HG03280 (cell line): ENCODE measurements around the gene DNASE1L3.
"Not testable (repeated sequence)": the region's sequence is repeated elsewhere in the genome, so short reads cannot be mapped to it uniquely, and the experiment has no call there.

Experiments
- ATAC-seq: cut with Tn5 transposase; IDR thresholded peaks from one replicate; pipeline ENCODE4 v1.9.1; 2021; ENCODE audit warnings: mild to moderate bottlenecking, moderate library complexity; ENCODE audit not compliant: unreplicated experiment

DNASE1L3 gene

GRCh38 chr3:58236527-58237237, 25.9 kb upstream of the DNASE1L3 start:
- ATAC-seq: no peak

DNA sequence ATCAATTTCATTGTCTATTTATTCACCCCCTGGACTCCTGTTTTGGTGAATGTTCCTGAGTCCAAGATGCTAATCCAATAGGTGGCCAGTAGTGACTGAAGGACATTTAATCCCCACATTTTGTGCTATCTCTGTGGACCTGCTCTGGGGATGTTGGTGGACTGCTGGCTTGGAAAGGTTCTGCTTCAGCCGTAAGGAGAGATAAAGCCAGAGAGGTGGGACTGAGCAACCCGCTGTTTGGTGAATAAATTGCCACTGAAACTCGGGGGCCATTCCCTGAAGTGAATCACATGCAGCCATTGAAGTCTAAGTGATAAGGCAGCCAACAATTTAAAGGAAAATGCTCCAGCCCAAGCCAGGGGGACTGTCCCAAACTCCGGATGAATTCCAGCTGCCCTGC, 25.2 kb upstream of the DNASE1L3 start:
- ATAC-seq: no peak

DNA sequence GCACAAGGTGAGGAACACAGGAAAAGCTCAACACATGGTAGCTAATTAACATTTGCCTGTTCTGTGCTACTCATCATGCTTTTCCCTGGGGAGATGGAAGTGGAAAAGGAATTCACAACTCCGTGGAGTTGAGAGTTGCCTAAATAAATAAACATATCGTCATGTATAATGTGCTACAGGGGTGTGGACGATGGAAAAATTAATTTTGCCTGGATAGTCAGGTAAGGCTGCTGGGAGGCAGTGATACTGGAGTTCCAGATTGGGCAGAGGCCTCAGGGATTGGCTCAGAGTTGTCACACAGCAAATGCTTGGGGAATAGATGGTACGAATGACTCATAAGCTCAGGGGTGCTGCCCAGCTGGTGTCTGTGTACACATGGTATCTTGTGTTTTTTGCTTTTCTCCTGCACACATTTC, 23.8 kb upstream of the DNASE1L3 start:
- ATAC-seq: no peak

DNA sequence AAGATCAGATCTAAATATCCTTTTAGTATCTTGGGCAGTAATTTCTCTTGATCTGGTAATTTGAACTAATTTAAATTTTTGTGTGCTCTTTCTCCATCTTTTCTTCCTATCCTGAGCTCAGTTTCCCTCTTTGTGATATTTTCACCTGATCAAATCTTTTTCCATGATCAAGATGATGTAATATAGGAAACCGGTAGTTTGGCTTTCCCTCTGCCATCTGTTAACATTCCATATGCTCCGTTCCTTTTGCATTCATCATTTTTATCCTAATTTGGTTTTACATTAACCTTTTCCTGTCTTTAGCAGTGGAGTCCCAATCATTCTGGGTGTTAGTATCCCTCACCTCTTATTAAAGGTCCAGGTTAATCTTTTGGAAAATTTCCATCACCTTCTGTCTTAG, 20.9 kb upstream of the DNASE1L3 start:
- ATAC-seq: no peak

GRCh38 chr3:58230876-58231552, 20.2 kb upstream of the DNASE1L3 start:
- ATAC-seq: no peak

- ATAC-seq: not testable (repeated sequence)
These were observed 17.2 kb upstream of the DNASE1L3 start for GRCh38 chr3:58227933-58228332.

GRCh38 chr3:58223855-58224254, 13.1 kb upstream of the DNASE1L3 start:
- ATAC-seq: no peak

DNA sequence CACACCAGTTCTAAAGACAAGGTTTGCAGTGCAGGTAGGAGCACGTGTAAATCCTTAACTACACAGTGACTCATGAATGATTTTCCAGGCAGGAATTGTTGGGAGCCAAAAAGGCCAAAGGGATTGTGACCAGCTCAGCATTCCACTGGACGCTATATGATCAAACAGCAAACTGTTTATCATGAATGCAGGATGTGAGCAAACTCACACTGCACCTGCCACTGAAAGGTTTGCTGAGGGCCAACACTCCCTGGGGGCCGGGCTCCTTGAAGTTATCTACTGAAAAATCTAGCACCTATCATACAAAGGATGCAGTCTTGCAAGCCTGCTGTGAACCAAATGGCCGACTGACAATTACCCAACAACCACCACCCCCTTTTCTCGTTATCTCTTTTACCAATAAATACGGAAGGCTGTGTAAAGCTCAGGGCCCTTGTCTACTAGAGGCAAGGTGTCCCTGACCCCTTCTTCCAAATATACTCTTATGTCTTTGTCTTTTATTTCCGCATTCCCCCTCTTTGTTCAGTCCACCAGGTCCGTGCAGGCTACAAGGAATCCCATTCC, 11.5 kb upstream of the DNASE1L3 start:
- no peak for ATAC-seq

- ATAC-seq: no peak
These were observed 8.1 kb upstream of the DNASE1L3 start for GRCh38 chr3:58218904-58219303.

- ATAC-seq: peak; percentile 38
These were observed 6.5 kb upstream of the DNASE1L3 start for GRCh38 chr3:58217209-58217811.

GRCh38 chr3:58216496-58217195, 5.9 kb upstream of the DNASE1L3 start:
- ATAC-seq: no peak

GRCh38 chr3:58215317-58216025, 4.7 kb upstream of the DNASE1L3 start:
- no peak for ATAC-seq

GRCh38 chr3:58214484-58215316, 3.9 kb upstream of the DNASE1L3 start:
- ATAC-seq: peak; percentile 82

DNA sequence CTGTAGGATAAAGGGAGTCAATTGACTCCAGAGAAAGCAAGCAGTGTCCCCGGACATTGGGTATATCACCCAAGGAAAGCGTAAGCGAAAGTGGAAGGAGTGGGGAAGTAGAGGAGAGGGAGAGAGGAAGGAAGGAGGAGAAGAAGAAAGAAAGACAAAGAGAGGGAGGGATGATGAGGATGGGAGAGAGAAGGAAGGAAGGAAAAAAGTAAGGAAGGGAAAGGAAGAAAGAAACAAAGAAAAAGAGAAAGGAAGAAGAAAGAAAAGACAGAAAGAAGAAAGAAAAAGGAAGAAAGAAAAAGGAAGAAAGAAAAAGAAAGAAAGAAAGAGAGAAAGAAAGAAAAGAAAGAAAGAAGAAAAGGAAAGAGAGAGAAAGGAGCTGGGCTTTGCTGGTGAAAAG, 839 bp downstream of the DNASE1L3 start:
- no peak for ATAC-seq

DNA sequence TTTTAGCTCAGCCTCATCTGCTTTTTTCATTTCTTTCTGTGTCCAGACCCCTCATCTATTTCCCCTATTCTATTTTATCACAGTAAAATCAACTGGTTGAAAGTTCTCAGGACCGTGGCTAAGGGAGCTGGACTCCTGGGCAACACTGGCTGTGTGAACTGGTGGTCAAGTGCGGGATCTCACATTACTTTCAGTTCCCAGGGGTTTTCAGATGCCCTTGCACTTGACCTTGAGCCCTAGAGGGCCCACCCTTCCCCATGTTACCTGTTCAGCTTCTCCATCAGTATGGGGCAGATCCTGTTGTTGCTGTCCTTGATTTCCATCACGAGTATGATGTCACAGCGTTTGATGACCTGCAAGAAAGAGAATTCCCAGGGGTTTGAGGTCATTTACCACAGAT, 2.8 kb downstream of the DNASE1L3 start:
- no peak for ATAC-seq

DNA sequence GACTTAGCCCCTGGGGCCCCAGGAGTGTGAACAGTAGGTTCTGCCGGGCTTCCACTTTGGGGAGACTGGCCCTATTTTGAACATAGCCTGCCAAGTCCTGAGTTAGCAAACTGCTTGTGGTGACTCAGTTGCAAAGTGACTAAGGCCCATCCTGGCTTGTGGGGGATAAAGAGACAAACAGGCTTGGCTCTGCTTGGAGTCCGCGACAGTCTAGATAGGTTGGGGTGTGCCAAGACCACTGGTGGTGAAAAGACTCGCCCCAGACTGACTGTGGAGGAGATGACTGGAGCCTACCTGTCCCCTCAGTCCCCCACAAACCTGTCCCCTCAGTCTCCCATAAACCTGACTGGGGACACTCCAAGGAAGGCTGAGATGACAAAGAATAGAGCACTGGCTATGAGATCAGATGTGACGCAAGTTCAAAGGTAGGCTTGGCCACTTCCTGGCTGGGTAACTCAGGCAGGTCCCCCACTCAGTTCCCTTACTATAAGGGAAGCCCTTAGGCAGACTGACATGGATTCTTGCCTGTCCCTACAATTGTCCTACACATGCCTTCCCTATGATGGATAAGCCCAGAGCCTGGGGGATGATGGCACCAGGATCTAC, 4.3 kb downstream of the DNASE1L3 start:
- ATAC-seq: no peak

GRCh38 chr3:58205981-58206380, 4.8 kb downstream of the DNASE1L3 start:
- no peak for ATAC-seq

- no peak for ATAC-seq
These were observed 6.1 kb downstream of the DNASE1L3 start for GRCh38 chr3:58204720-58205119.

- ATAC-seq: no peak
These were observed 7.2 kb downstream of the DNASE1L3 start for GRCh38 chr3:58203541-58203940.
